B cell (primary cell): ENCODE measurements around the gene AOPEP. TPM values are rescaled to one million over a fixed set of nuclear protein-coding genes. Genes with fewer than 3 reads are reported as not detected.

ENCODE experiments used
- ATAC-seq: fragments of 200-7000 bp; cut with Tn5 transposase; one replicate; pipeline ENCODE4 v1.10.0; 2021; ENCODE audit warnings: low read depth, mild to moderate bottlenecking, moderate number of reproducible peaks, moderate library complexity
- CTCF ChIA-PET: fragments of 350-600 bp; sonication (Branson Sonifier 250); formaldehyde crosslinking; loops from one replicate; lab custom pipeline; 2021; ENCODE audit warnings: antibody characterized with exemption, inconsistent platforms; lab: Charles Lee
- POLR2A ChIA-PET: fragments of 350-600 bp; sonication (Branson Sonifier 250); formaldehyde crosslinking; loops from one replicate; lab custom pipeline; 2021; ENCODE audit warnings: antibody characterized with exemption; lab: Charles Lee
- DNase-seq: peaks from one replicate; pipeline ENCODE4 v3.0.0; 2013
- H2AFZ ChIP-seq: 2 replicates; pipeline ENCODE4 v1.6.1; 2012; ENCODE audit warnings: mild to moderate bottlenecking, low read depth, low read length; ENCODE audit not compliant: insufficient read depth, poor library complexity, severe bottlenecking
- H3K27ac ChIP-seq, 2 donors: 1 replicate in 1 of 2; 2 replicates in 1 of 2; pipeline ENCODE4 v1.5.1; 2012 to 2013; ENCODE audit warnings: low read length in 2 of 2, mild to moderate bottlenecking in 2 of 2, moderate library complexity in 1 of 2
- H3K27me3 ChIP-seq, 4 experiments: fragments of 200-600 bp in 1 of 4; sonication (generic) in 1 of 4; replicated peaks in 1 of 4; 1 replicate in 2 of 4; 2 replicates in 2 of 4; pipeline versions ENCODE4 v1.6.1 to v1.7.0; 2013 to 2016; ENCODE audit warnings: low read length in 3 of 4, mild to moderate bottlenecking in 2 of 4, mixed read lengths in 1 of 4, moderate library complexity in 1 of 4; ENCODE audit not compliant: insufficient read depth in 4 of 4, control insufficient read depth in 3 of 4; ENCODE audit errors: control extremely low read depth in 1 of 4
- H3K36me3 ChIP-seq, 2 experiments: replicated peaks in 1 of 2; 1 replicate in 1 of 2; 2 replicates in 1 of 2; pipeline versions ENCODE4 v1.6.1 to v1.7.1; 2013; ENCODE audit warnings: low read length in 1 of 2; ENCODE audit not compliant: insufficient read depth in 2 of 2, control insufficient read depth in 1 of 2; ENCODE audit errors: control extremely low read depth in 1 of 2, extremely low read depth in 1 of 2
- H3K4me1 ChIP-seq, 2 donors: fragments of 200-600 bp in 1 of 2; sonication (generic) in 1 of 2; 1 replicate in 1 of 2; 2 replicates in 1 of 2; pipeline versions ENCODE4 v1.5.1 to v1.6.1; 2013 to 2017; ENCODE audit warnings: low read length in 2 of 2; ENCODE audit not compliant: control insufficient read depth in 2 of 2, insufficient read depth in 2 of 2
- H3K4me2 ChIP-seq: replicated peaks from 2 replicates; pipeline ENCODE3; 2012; ENCODE audit warnings: mild to moderate bottlenecking, low read depth, low read length; ENCODE audit not compliant: poor library complexity, severe bottlenecking
- H3K4me3 ChIP-seq, 5 experiments: fragments of 200-600 bp in 1 of 5; sonication (generic) in 1 of 5; 1 replicate in 3 of 5; 2 replicates in 2 of 5; pipeline versions ENCODE4 v1.5.1 to v1.7.0; 2011 to 2016; ENCODE audit warnings: low read length in 4 of 5, mild to moderate bottlenecking in 4 of 5, low read depth in 2 of 5, control low read depth in 1 of 5, moderate library complexity in 1 of 5; ENCODE audit not compliant: insufficient read depth in 1 of 5; ENCODE audit errors: control extremely low read depth in 1 of 5, extremely low read depth in 1 of 5
- H3K79me2 ChIP-seq: fragments of 200-600 bp; sonication (generic); one replicate; pipeline ENCODE4 v1.6.0; 2016; ENCODE audit warnings: low read length; ENCODE audit not compliant: control insufficient read depth, insufficient read depth
- H3K9ac ChIP-seq: fragments of 200-600 bp; sonication (generic); 2 replicates; pipeline ENCODE4 v1.6.1; 2017; ENCODE audit warnings: mild to moderate bottlenecking, low read length, moderate library complexity
- H3K9me3 ChIP-seq, 3 donors: one replicate each; pipeline versions ENCODE4 v1.6.1 to v1.7.1; 2013; ENCODE audit warnings: low read length in 2 of 3; ENCODE audit not compliant: control insufficient read depth in 2 of 3, insufficient read depth in 1 of 3; ENCODE audit errors: control extremely low read depth in 1 of 3
- H4K20me1 ChIP-seq: 2 replicates; pipeline ENCODE4 v1.6.0; 2012; ENCODE audit warnings: mild to moderate bottlenecking, low read length; ENCODE audit not compliant: insufficient read depth, control insufficient read depth, poor library complexity, severe bottlenecking
- H3K27ac Mint-ChIP-seq: one replicate; pipeline ENCODE4 v1.8.0; 2021; ENCODE audit warnings: mixed read lengths
- H3K27me3 Mint-ChIP-seq: one replicate; pipeline ENCODE4 v1.8.0; 2021; ENCODE audit warnings: mixed read lengths
- H3K4me1 Mint-ChIP-seq: one replicate; pipeline ENCODE4 v1.8.0; 2021; ENCODE audit warnings: mixed read lengths
- H3K4me3 Mint-ChIP-seq: one replicate; pipeline ENCODE4 v1.8.0; 2021; ENCODE audit warnings: mixed read lengths
- H3K9me3 Mint-ChIP-seq: one replicate; pipeline ENCODE4 v1.8.0; 2022; ENCODE audit warnings: mixed read lengths; ENCODE audit not compliant: insufficient read depth
- EZH2 ChIP-seq: IDR thresholded peaks from 2 replicates; pipeline ENCODE4 v1.6.1; 2012; ENCODE audit warnings: borderline replicate concordance, low read depth, mild to moderate bottlenecking, moderate library complexity, low read length; ENCODE audit not compliant: insufficient read depth, poor library complexity, severe bottlenecking
- WGBS: methylation state at CpG from one replicate; pipeline ENCODE4 v1.1.5; 2013; ENCODE audit warnings: missing lambda C conversion rate; ENCODE audit not compliant: insufficient coverage; 5-methylcytosine and 5-hydroxymethylcytosine counted together
- intact Hi-C: fragments of 100-400 bp; cut with micrococcal nuclease; formaldehyde crosslinking; loops from one replicate; pipeline ENCODE4 v1.10.0; 2022
- polyA plus RNA-seq: library from polyadenylated mRNA; depleted of rRNA; stranded (reverse); fragments of >200 nt; gene quantifications from 2 replicates; pipeline ENCODE4 v1.2.3, GENCODE V29; 2012
- total RNA-seq, 2 donors: library from RNA; stranded (reverse); fragments of 120-200 nt in 1 of 2; gene quantifications; 1 replicate in 1 of 2; 2 replicates in 1 of 2; pipeline versions ENCODE4 v1.2.3 to v1.2.4, GENCODE V29; 2013 to 2022
- TF ChIP-seq, protein P1 (sequence below): fragments of 200-600 bp; IDR thresholded peaks from one replicate; pipeline ENCODE4 v1.8.0; 2022; ENCODE audit warnings: antibody characterized with exemption, mild to moderate bottlenecking

Gene AOPEP
- total and polyA plus RNA-seq, 2 donors (not counting 1 experiment from before 2014, with no cell fraction given), result 5.1 to 35.8 TPM

DNA sequence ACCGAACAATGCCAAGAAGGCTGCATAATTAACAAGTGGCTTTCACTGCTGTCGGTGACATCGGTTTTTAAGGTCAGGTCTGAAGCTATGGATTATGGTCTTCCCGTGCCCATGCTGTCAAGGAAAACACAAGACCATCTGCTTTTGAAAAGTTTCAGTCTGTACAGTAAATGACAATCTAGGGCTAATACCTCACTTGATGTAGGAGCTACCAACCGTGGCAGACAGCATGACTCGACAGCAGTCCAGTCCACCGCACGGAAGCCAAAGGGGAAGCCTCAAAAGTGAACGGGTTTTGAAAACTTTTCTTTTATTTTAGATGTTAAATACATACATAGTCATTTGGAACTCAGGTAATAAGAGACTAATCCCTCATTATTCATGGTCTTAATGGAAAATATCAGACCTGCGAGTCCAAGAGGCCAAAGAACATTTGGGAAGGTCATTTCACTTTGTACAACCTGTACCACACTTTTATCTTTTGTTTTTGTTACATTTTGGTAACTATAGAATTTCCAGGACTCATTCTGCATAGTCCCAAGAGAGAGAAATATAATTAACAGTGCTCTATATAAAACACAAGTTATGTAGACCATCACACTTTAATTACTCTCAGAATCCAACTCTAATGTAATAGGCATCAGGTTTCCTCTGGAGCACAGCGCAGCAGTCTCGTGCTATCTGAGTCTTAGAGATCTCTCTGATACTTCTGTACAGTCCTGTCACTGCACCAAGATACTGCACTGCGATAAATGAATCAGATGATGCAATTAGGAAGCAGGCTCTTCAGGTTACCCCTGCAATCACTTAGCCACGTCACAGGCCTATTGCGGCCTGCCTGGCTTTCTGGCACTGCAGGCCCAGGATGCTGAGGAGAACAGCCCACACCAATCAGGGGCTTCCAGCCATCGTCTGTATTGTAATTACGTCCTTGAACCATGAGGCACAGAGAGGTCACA lies 406.1 kb downstream of the AOPEP start:
- H4K20me1 ChIP-seq, result no peaks in the 10 kb centered on the region
- Mint-ChIP-seq H3K27ac (no peak overlapping the region), H3K4me1 (peaks cover under 1% of the 10 kb centered on the region), H3K27me3 (no peaks in the 10 kb centered on the region), H3K9me3 (no peaks in the 10 kb centered on the region), H3K4me3 (no peak overlapping the region)
- no peaks in the 10 kb centered on the region for H3K79me2 ChIP-seq
- H3K9me3 ChIP-seq, result no peaks in the 10 kb centered on the region
- H2AFZ ChIP-seq, result no peak overlapping the region
- H3K36me3 ChIP-seq, result no peaks in the 10 kb centered on the region
- peaks cover 0 to 1% of the 10 kb centered on the region in 2 donors for H3K4me1 ChIP-seq
- POLR2A ChIA-PET, result no interaction called here
- TF ChIP-seq, protein P1, sequence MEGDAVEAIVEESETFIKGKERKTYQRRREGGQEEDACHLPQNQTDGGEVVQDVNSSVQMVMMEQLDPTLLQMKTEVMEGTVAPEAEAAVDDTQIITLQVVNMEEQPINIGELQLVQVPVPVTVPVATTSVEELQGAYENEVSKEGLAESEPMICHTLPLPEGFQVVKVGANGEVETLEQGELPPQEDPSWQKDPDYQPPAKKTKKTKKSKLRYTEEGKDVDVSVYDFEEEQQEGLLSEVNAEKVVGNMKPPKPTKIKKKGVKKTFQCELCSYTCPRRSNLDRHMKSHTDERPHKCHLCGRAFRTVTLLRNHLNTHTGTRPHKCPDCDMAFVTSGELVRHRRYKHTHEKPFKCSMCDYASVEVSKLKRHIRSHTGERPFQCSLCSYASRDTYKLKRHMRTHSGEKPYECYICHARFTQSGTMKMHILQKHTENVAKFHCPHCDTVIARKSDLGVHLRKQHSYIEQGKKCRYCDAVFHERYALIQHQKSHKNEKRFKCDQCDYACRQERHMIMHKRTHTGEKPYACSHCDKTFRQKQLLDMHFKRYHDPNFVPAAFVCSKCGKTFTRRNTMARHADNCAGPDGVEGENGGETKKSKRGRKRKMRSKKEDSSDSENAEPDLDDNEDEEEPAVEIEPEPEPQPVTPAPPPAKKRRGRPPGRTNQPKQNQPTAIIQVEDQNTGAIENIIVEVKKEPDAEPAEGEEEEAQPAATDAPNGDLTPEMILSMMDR, result no peak
- no peak for TF ChIP-seq EZH2
- no peaks in the 10 kb centered on the region for H3K27me3 ChIP-seq
- CTCF ChIA-PET, result interaction anchor here (1.0 to 9.4 kb wide), 11 partner anchors 10 to 467 kb away, joined by 3 to 314 read pairs (median 5); no protein-coding TSS in a partner anchor
- DNase-seq, result no peak
- no peak for ATAC-seq
- no peak overlapping the region for H3K4me2 ChIP-seq
- no peak overlapping the region for H3K4me3 ChIP-seq
- no peak overlapping the region for H3K9ac ChIP-seq
- H3K27ac ChIP-seq, result no peak overlapping the region
- intact Hi-C loops, result loop anchor here (5.0 kb wide), 1 partner anchor 465 kb away; no protein-coding TSS in a partner anchor
- WGBS, result 95% methylated on average over 10 of the region's 17 CpGs

DNA sequence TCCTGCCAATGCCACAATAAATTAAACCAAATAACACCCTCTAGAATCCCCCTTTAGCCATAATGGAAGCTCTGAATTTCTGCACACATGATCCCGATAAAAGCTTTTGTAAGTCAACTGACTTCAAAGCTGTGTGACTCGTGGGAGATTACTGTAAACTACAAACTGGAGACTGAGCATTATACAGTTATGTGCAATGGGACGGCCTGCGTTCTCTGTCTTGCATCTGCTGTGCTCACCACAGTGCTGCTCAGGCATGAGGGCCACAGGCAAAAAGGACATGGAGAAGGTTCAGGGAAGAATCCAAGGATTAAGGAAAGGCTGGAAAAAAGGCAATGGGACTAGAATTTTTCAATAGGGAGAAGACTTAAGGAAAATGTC lies 406.8 kb downstream of the AOPEP start:
- no peak overlapping the region for H3K4me3 ChIP-seq
- no peaks in the 10 kb centered on the region for H4K20me1 ChIP-seq
- H3K4me2 ChIP-seq, result no peak overlapping the region
- TF ChIP-seq, protein P1, result no peak
- no peak for TF ChIP-seq EZH2
- H3K27ac ChIP-seq, result no peak overlapping the region
- no peaks in the 10 kb centered on the region for H3K36me3 ChIP-seq
- H3K4me1 ChIP-seq, result no peaks in the 10 kb centered on the region
- H2AFZ ChIP-seq, result no peak overlapping the region
- no peak overlapping the region for H3K4me3 Mint-ChIP-seq
- no peaks in the 10 kb centered on the region for H3K9me3 Mint-ChIP-seq
- no peaks in the 10 kb centered on the region for H3K4me1 Mint-ChIP-seq
- intact Hi-C loops, result loop anchor here (5.0 kb wide), 1 partner anchor 466 kb away; no protein-coding TSS in a partner anchor
- no peaks in the 10 kb centered on the region for H3K79me2 ChIP-seq
- no peak overlapping the region for H3K9ac ChIP-seq
- CTCF ChIA-PET, result interaction anchor here (2.1 to 9.4 kb wide), 2 partner anchors 452 to 463 kb away, joined by 14 to 86 read pairs; no protein-coding TSS in a partner anchor
- POLR2A ChIA-PET, result no interaction called here
- no peaks in the 10 kb centered on the region for H3K9me3 ChIP-seq
- DNase-seq (no peak), ATAC-seq (no peak)
- H3K27me3 ChIP-seq, result no peaks in the 10 kb centered on the region
- 94% methylated on average over 3 of the region's 4 CpGs for WGBS
- no peak overlapping the region for H3K27ac Mint-ChIP-seq
- H3K27me3 Mint-ChIP-seq, result no peaks in the 10 kb centered on the region
